Nephron (organoid): ENCODE measurements around the gene ZBTB25.

Experiments
- H3K27ac Mint-ChIP-seq, 3 experiments: 2 replicates each; pipeline ENCODE4 v1.8.0; 2020; ENCODE audit warnings: mixed read lengths in 3 of 3, mild to moderate bottlenecking in 2 of 3, moderate library complexity in 1 of 3
- H3K27me3 Mint-ChIP-seq: 2 replicates; pipeline ENCODE4 v1.8.0; 2021; ENCODE audit warnings: low read depth, mild to moderate bottlenecking, moderate library complexity, mixed read lengths
- H3K36me3 Mint-ChIP-seq: 2 replicates; pipeline ENCODE4 v1.8.0; 2020; ENCODE audit warnings: low read depth, mixed read lengths
- H3K4me1 Mint-ChIP-seq: 2 replicates; pipeline ENCODE4 v1.8.0; 2020; ENCODE audit warnings: mixed read lengths
- H3K4me3 Mint-ChIP-seq, 3 experiments: 2 replicates each; pipeline ENCODE4 v1.8.0; 2020; ENCODE audit warnings: mild to moderate bottlenecking in 3 of 3, mixed read lengths in 3 of 3, moderate library complexity in 2 of 3
- H3K9me3 Mint-ChIP-seq: 2 replicates; pipeline ENCODE4 v1.8.0; 2020; ENCODE audit warnings: mixed read lengths
- CTCF ChIP-seq, 3 experiments: fragments of 200-600 bp; sonication (generic); IDR thresholded peaks; one replicate each; pipeline ENCODE4 v1.5.0; 2021; ENCODE audit warnings: antibody characterized with exemption in 3 of 3; ENCODE audit not compliant: unreplicated experiment in 3 of 3

Gene ZBTB25

DNA sequence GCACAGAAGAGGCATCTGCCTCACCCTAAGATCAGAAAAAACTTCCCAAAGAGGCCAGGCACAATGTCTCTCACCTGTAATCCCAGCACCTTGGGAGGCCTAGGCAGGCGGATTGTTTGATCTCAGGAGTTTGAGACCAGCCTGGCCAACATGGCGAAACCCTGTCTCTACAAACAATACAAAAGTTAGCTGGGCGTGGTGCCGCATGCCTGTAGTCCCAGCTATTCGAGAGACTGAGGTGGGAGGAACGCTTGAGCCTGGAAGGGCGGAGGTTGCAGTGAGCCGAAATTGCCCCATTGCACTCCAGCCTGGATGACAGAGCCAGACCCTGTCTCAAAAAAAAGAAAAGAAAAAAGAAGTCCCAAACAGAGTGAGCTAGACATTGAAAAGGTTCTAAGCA is 5.4 kb upstream of the ZBTB25 start:
- no peak overlapping the region for H3K27ac Mint-ChIP-seq
- no peaks in the 10 kb centered on the region for H3K27me3 Mint-ChIP-seq

DNA sequence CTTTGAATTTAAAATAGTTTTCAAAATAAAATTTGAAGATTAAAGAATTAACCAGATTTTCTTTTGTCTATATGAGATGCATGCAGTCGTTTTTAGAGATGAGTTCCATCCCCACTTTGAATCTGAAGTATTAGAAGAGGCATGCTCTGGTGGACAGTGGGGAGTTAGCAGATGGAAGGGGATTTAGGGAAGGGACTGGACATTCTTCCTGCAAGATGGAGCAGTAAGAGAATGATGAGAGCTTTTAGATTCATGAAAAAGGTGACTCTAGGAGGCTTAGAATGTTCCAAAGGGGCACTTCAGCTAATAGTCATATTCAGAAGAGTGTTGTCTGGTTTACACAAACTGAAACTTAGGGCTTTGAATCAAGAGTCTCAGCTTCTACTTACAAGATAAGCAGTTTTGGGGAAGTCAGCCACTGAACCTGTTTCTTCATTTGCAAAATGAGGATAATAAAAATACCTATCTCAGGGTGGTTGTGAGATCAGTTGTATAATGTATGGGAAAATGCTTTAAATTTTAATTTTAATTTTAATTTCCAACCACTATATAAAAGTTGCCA is 4.7 kb upstream of the ZBTB25 start:
- no peak for TF ChIP-seq CTCF (IDR thresholded peaks at IDR 0.05; ENCODE audit: unreplicated experiment in 3 of 3)
- H3K4me3 Mint-ChIP-seq, result no peak overlapping the region
- no peak overlapping the region for H3K27ac Mint-ChIP-seq
- H3K4me1 Mint-ChIP-seq, result peaks cover 48% of the 10 kb centered on the region
- H3K9me3 Mint-ChIP-seq, result no peaks in the 10 kb centered on the region
- H3K36me3 Mint-ChIP-seq, result no peaks in the 10 kb centered on the region
- no peaks in the 10 kb centered on the region for H3K27me3 Mint-ChIP-seq

More for the DNA sequence above, 5.4 kb upstream of the ZBTB25 start:
- no peak for TF ChIP-seq CTCF (IDR thresholded peaks at IDR 0.05; ENCODE audit: unreplicated experiment in 3 of 3)
- Mint-ChIP-seq H3K36me3 (no peaks in the 10 kb centered on the region), H3K4me3 (no peak overlapping the region), H3K9me3 (no peaks in the 10 kb centered on the region), H3K4me1 (peaks cover 51% of the 10 kb centered on the region)

DNA sequence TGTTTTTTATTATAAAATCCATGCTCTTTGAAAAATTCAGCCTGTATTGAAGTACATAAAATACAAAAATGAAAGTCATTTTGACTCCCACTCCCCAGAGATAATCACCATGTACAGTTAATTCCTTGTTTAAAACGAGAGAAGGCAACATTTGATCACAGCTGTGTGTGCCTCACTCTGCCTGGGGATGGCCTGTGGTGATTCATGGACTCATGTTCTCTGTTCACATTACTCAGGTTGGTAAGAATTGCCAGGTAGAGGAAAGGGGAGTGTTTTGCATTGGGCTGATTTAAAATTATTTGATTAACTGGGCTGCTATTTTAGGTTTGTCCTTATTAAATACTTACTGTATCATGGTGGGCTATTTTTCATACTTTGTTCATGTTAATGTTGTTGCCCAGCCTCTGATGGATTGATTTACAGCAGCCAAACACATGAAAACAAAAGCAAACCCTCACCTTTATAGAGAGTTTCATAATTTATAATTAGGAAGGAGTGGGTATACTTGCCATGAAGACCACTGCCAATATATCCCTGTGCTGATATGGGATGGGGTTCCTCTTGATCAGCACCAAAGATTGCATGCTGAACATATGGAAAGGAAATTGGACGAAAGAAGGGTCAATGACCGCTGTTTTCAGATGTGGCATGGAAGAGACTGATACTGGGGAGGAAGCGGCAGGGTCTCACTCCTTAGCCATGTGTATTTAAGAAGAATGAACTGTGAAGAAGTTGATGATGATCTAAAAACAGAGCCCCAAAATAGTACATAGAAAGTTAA is 3.9 kb upstream of the ZBTB25 start:
- Mint-ChIP-seq H3K27ac (peak overlapping the region; percentile 8 to 52 (median 52)), H3K4me1 (peaks cover 52% of the 10 kb centered on the region), H3K4me3 (peak overlapping the region; percentile 86 to 91 (median 90)), H3K36me3 (no peaks in the 10 kb centered on the region), H3K27me3 (no peaks in the 10 kb centered on the region), H3K9me3 (no peaks in the 10 kb centered on the region)
- TF ChIP-seq CTCF (IDR thresholded peaks at IDR 0.05; ENCODE audit: unreplicated experiment in 3 of 3), result no peak

GRCh38 chr14:64506721-64507120 is 3.1 kb upstream of the ZBTB25 start:
- peaks cover 61% of the 10 kb centered on the region for H3K4me1 Mint-ChIP-seq
- peak overlapping the region; percentile 86 to 91 (median 90) for H3K4me3 Mint-ChIP-seq
- H3K36me3 Mint-ChIP-seq, result no peaks in the 10 kb centered on the region
- H3K27ac Mint-ChIP-seq, result peak overlapping the region; percentile 8 to 53 (median 52)
- no peak for TF ChIP-seq CTCF (IDR thresholded peaks at IDR 0.05; ENCODE audit: unreplicated experiment in 3 of 3)
- H3K9me3 Mint-ChIP-seq, result no peaks in the 10 kb centered on the region
- no peaks in the 10 kb centered on the region for H3K27me3 Mint-ChIP-seq

DNA sequence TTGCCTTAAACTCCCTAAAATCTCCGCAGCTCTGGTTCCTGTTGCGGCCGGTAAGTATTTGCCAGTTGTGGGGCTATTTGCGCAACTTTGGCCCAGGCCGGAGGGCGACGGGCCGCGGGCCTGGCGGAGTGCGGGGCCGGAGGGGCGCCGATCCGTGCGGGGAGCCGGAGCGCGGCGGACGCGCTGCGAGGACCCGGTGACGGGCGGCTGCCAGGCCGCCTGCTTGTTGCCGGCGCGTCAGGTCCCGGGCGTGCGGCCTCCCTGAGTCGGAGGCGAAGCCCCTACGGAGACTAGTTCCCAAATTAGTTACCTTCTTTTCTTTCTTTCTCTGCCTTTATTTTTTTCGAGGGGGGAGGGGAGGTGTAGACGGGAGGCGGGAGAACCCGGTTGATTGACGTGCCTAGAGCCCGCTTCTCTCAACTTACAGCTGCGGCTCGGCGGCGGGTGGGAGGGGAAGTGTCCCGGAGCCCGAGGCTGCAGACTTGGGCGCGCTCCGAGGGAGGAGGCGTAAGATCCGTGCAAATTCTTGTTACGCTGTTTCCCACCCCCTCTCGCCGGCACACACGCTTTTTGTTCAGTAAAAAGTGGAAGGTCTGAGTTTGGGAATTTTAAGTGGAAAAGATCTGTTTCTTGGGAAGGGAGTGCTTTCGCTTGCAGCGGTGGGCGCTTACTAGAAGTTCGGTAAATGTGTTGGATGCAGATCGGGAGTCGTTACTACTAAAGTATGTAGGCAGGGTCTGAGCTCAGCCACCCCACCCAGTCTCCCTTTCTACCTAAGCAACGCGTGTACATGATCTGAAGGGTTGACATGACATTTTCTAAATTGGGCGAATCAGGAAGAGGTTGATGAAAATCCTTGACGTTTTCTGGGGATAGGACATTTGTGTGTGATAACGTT is 1.5 kb upstream of the ZBTB25 start:
- TF ChIP-seq CTCF (IDR thresholded peaks at IDR 0.05; ENCODE audit: unreplicated experiment in 3 of 3), result no peak
- Mint-ChIP-seq H3K27ac (peak overlapping the region; percentile 84 to 100 (median 99)), H3K9me3 (no peaks in the 10 kb centered on the region), H3K36me3 (no peaks in the 10 kb centered on the region), H3K4me3 (peak overlapping the region; percentile 86 to 96 (median 90)), H3K27me3 (no peaks in the 10 kb centered on the region), H3K4me1 (peaks cover 53% of the 10 kb centered on the region)
